ENCODE data around the gene MYH16.
"Not testable (repeated sequence)": the region's sequence is repeated elsewhere in the genome, so short reads cannot be mapped to it uniquely, and the experiment has no call there.

The MYH16 gene

GRCh38 chr7:99272476-99273045 lies at the start of gene MYH16:
MYH16 (plus strand) TSS chr7:99272839.
- no peak for DNase-seq

GRCh38 chr7:99224263-99224898 lies 48.3 kb upstream of the MYH16 start:
- DNase-seq = peak; percentile 18

GRCh38 chr7:99224899-99225265 lies 47.8 kb upstream of the MYH16 start:
- DNase-seq = no peak

GRCh38 chr7:99229234-99229633 lies 43.4 kb upstream of the MYH16 start:
- DNase-seq = no peak

- no peak for DNase-seq
Observed at GRCh38 chr7:99232082-99232770, 40.4 kb upstream of the MYH16 start.

- DNase-seq = not testable (repeated sequence)
Observed at GRCh38 chr7:99232955-99233354, 39.7 kb upstream of the MYH16 start.

- no peak for DNase-seq
Observed at GRCh38 chr7:99234185-99234584, 38.5 kb upstream of the MYH16 start.

- no peak for DNase-seq
Observed at GRCh38 chr7:99235925-99236324, 36.7 kb upstream of the MYH16 start.

GRCh38 chr7:99237876-99238275 lies 34.8 kb upstream of the MYH16 start:
- not testable (repeated sequence) for DNase-seq

- DNase-seq = no peak
Observed at GRCh38 chr7:99238558-99239341, 33.9 kb upstream of the MYH16 start.

GRCh38 chr7:99242682-99243081 lies 30.0 kb upstream of the MYH16 start:
- DNase-seq = no peak

- DNase-seq = no peak
Observed at GRCh38 chr7:99243751-99244337, 28.8 kb upstream of the MYH16 start.

- DNase-seq = no peak
Observed at GRCh38 chr7:99244939-99245338, 27.7 kb upstream of the MYH16 start.

- DNase-seq = no peak
Observed at GRCh38 chr7:99248391-99249095, 24.1 kb upstream of the MYH16 start.

- DNase-seq = no peak
Observed at GRCh38 chr7:99249985-99250575, 22.6 kb upstream of the MYH16 start.

- DNase-seq = no peak
Observed at GRCh38 chr7:99252166-99252895, 20.3 kb upstream of the MYH16 start.

- DNase-seq = no peak
Observed at GRCh38 chr7:99253369-99253768, 19.3 kb upstream of the MYH16 start.

GRCh38 chr7:99254390-99254789 lies 18.2 kb upstream of the MYH16 start:
- DNase-seq = no peak

- no peak for DNase-seq
Observed at GRCh38 chr7:99255463-99255862, 17.2 kb upstream of the MYH16 start.

- no peak for DNase-seq
Observed at GRCh38 chr7:99257065-99257464, 15.6 kb upstream of the MYH16 start.

GRCh38 chr7:99257675-99258074 lies 15.0 kb upstream of the MYH16 start:
- no peak for DNase-seq

All from NCI-H345 (cell line).